GM12878 (cell line): Measurements from ENCODE around the gene OR7A5. TPM values are rescaled to one million over a fixed set of nuclear protein-coding genes. Genes with fewer than 3 reads are reported as not detected.

Source experiments
- ATAC-seq: fragments of 200-7000 bp; cut with Tn5 transposase; 3 replicates; pipeline ENCODE4 v1.9.1; 2020; ENCODE audit warnings: mild to moderate bottlenecking, moderate library complexity
- BruUV-seq: library from RNA; stranded (reverse); fragments of 400-500 nt; replicated peaks from 2 replicates; lab custom pipeline; 2021; lab: Mats Ljungman, UMichigan
- CTCF ChIA-PET: fragments of 300-600 bp; sonication (Branson Sonifier 250); formaldehyde crosslinking; extraction: SDS; loops from one replicate; lab custom pipeline; 2021; ENCODE audit warnings: inconsistent platforms; lab: Yijun Ruan, JAX
- POLR2A ChIA-PET: fragments of 350-600 bp; formaldehyde crosslinking; extraction: SDS; loops from one replicate; lab custom pipeline; 2021; ENCODE audit warnings: inconsistent platforms; lab: Charles Lee
- RAD21 ChIA-PET: fragments of 300-600 bp; sonication (Branson Sonifier 250); formaldehyde crosslinking; loops from one replicate; lab custom pipeline; 2023; ENCODE audit warnings: antibody characterized with exemption; ENCODE audit not compliant: unreplicated experiment; lab: Charles Lee
- SMC1A ChIA-PET: fragments of 300-600 bp; sonication (Branson Sonifier 250); formaldehyde crosslinking; loops from one replicate; lab custom pipeline; 2023; ENCODE audit not compliant: unreplicated experiment, uncharacterized antibody; lab: Charles Lee
- DNase-seq: peaks from one replicate; pipeline ENCODE4 v3.0.0-alpha.2; 2011; ENCODE audit warnings: low read depth, low spot score
- FAIRE-seq: peaks from 3 replicates; lab custom pipeline; 2011; peaks lifted over from hg19 to GRCh38; lab: Jason Lieb, UNC
- H2AFZ ChIP-seq: 2 replicates; pipeline ENCODE4 v1.6.0; 2011; ENCODE audit warnings: low read depth, low read length, control low read depth; ENCODE audit not compliant: control insufficient read depth
- H3K27ac ChIP-seq: 2 replicates; pipeline ENCODE4 v1.5.1; 2011; ENCODE audit warnings: control low read depth; ENCODE audit not compliant: control insufficient read depth, insufficient read depth
- H3K27me3 ChIP-seq, 2 experiments: replicated peaks in 1 of 2; 2 replicates each; pipeline versions ENCODE4 v1.6.0 to v1.6.1; 2011; ENCODE audit warnings: low read length in 1 of 2; ENCODE audit not compliant: control insufficient read depth in 2 of 2, insufficient read depth in 2 of 2
- H3K36me3 ChIP-seq, 2 experiments: 2 replicates each; pipeline ENCODE4 v1.5.1; 2011; ENCODE audit warnings: low read length in 1 of 2; ENCODE audit not compliant: control insufficient read depth in 2 of 2, insufficient read depth in 2 of 2
- H3K4me1 ChIP-seq: 2 replicates; pipeline ENCODE4 v1.6.1; 2011; ENCODE audit warnings: mild to moderate bottlenecking, low read length, moderate library complexity, mixed read lengths; ENCODE audit not compliant: control insufficient read depth, insufficient read depth
- H3K4me2 ChIP-seq: 2 replicates; pipeline ENCODE4 v1.6.0; 2011; ENCODE audit warnings: control low read depth; ENCODE audit not compliant: control insufficient read depth, insufficient read depth
- H3K4me3 ChIP-seq: fragments of 200-600 bp; sonication (generic); 2 replicates; pipeline ENCODE4 v1.5.1; 2016
- H3K79me2 ChIP-seq: 2 replicates; pipeline ENCODE4 v1.6.0; 2011; ENCODE audit warnings: low read length; ENCODE audit not compliant: control insufficient read depth, insufficient read depth
- H3K9ac ChIP-seq: 2 replicates; pipeline ENCODE4 v1.8.0; 2011; ENCODE audit warnings: low read length, control low read depth, mixed read lengths; ENCODE audit not compliant: control insufficient read depth, insufficient read depth
- H3K9me3 ChIP-seq: replicated peaks from 3 replicates; pipeline ENCODE4 v1.5.1; 2011; ENCODE audit warnings: mild to moderate bottlenecking, low read length; ENCODE audit not compliant: control insufficient read depth, insufficient read depth
- H4K20me1 ChIP-seq: 2 replicates; pipeline ENCODE4 v1.6.0; 2011; ENCODE audit not compliant: control insufficient read depth, insufficient read depth
- BMI1 ChIP-seq: fragments of 450-650 bp; IDR thresholded peaks from 2 replicates; pipeline ENCODE4 v1.6.1; 2016; ENCODE audit warnings: mild to moderate bottlenecking, moderate library complexity, borderline replicate concordance
- HDAC6 ChIP-seq: fragments of 200-600 bp; sonication (generic); IDR thresholded peaks from one replicate; pipeline ENCODE4 v1.8.0; 2017; ENCODE audit warnings: antibody characterized with exemption; ENCODE audit not compliant: unreplicated experiment
- SMC3 ChIP-seq: IDR thresholded peaks from 2 replicates; pipeline ENCODE4 v1.6.1; 2011; ENCODE audit warnings: low read length, improper control_type of control experiment, borderline replicate concordance
- YBX1 ChIP-seq: fragments of 450-650 bp; IDR thresholded peaks from 2 replicates; pipeline ENCODE4 v1.6.1; 2016; ENCODE audit warnings: antibody characterized with exemption
- ZNF217 ChIP-seq: fragments of 450-650 bp; IDR thresholded peaks from 2 replicates; pipeline ENCODE4 v1.6.1; 2017; ENCODE audit warnings: antibody characterized with exemption, mild to moderate bottlenecking
- WGBS: methylation state at CpG from one replicate; pipeline ENCODE4 v1.1.6; 2016; ENCODE audit warnings: low lambda C conversion rate; ENCODE audit not compliant: insufficient replicate concordance, insufficient coverage; ENCODE audit errors: missing lambda C conversion rate; 5-methylcytosine and 5-hydroxymethylcytosine counted together
- in situ Hi-C: fragments of 300-500 bp; cut with MboI; formaldehyde crosslinking; loops from 9 replicates; pipeline ENCODE4 v1.14.3; 2018; ENCODE audit warnings: mixed read lengths
- intact Hi-C: fragments of 100-400 bp; cut with micrococcal nuclease; formaldehyde crosslinking; loops from one replicate; pipeline ENCODE4 v1.14.2; 2022; ENCODE audit not compliant: unreplicated experiment
- polyA plus RNA-seq, 11 experiments: library from polyadenylated mRNA; depleted of rRNA in 4 of 11; unstranded in 6 of 11; stranded (reverse) in 5 of 11; fragments of >200 nt; fragmentation: Nextera tagmentation in 4 of 11; fragmentation: Illumina TruSeq in 1 of 11; extraction: Ambion mirVana in 4 of 11; extraction: Trizol in 1 of 11; gene quantifications; 1 replicate in 1 of 11; 2 replicates in 10 of 11; pipeline versions ENCODE4 v1.2.1 to v1.2.3, GENCODE V29; 2011 to 2016; ENCODE audit warnings: inconsistent platforms in 2 of 11, missing spikeins in 2 of 11, low read depth in 1 of 11
- total RNA-seq, 4 experiments: library from RNA; depleted of rRNA in 3 of 4; stranded (reverse); fragments of >200 nt in 3 of 4; fragmentation: Illumina TruSeq in 1 of 4; extraction: Trizol in 1 of 4; gene quantifications; 2 replicates each; pipeline versions ENCODE4 v1.2.1 to v1.2.3, GENCODE V29; 2013 to 2021
- TF ChIP-seq, protein P1 (sequence below), 3 experiments: IDR thresholded peaks in 2 of 3; conservative IDR thresholded peaks in 1 of 3; 2 replicates each; pipeline ENCODE4 v1.5.1; 2011; ENCODE audit warnings: low read depth in 3 of 3, low read length in 3 of 3, mild to moderate bottlenecking in 3 of 3, control low read depth in 2 of 3, moderate library complexity in 2 of 3, inconsistent platforms in 1 of 3, mixed read lengths in 1 of 3; ENCODE audit not compliant: control insufficient read depth in 2 of 3, insufficient read depth in 1 of 3; ENCODE audit errors: extremely low read depth in 1 of 3
- TF ChIP-seq, protein P2 (sequence below): fragments of 450-650 bp; IDR thresholded peaks from 2 replicates; pipeline ENCODE4 v1.6.1; 2014; ENCODE audit warnings: mild to moderate bottlenecking
- TF ChIP-seq, protein P3 (sequence below): fragments of 450-650 bp; IDR thresholded peaks from 2 replicates; pipeline ENCODE4 v1.6.1; 2017; ENCODE audit warnings: low read depth, mild to moderate bottlenecking, moderate library complexity

OR7A5 gene
- total and polyA plus RNA-seq, 10 of the 15 experiments (the other 5 are each of a cell fraction or from before 2014, with no cell fraction given): not detected

DNA sequence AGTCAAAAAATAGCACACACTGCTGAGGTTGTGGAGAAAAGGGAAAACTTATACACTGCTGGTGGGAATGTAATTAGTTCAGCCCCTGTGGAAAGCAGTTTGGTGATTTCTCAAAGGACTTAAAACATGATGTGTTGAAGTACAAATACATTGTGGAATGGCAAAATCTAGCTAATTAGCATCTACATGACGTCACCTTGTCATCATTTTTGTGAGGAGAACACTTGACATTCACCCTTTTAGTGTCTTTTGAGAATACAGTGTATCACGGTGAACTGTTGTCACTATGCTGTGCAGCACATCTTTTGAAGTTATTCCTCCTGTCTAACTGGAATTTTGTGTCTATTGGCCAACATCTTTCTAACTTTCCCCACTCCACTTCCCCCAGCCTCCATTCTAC lies 8.2 kb upstream of the OR7A5 start:
- Histone ChIP-seq H2AFZ (no peak overlapping the region), H3K9ac (no peak overlapping the region), H3K79me2 (no peaks in the 10 kb centered on the region), H3K4me2 (no peak overlapping the region), H3K4me1 (no peaks in the 10 kb centered on the region), H3K27me3 (no peaks in the 10 kb centered on the region; a peak in 1 of 4 replicates), H3K4me3 (no peak overlapping the region), H4K20me1 (no peaks in the 10 kb centered on the region), H3K27ac (no peak overlapping the region), H3K9me3 (no peaks in the 10 kb centered on the region), H3K36me3 (no peaks in the 10 kb centered on the region)
- WGBS: 26% methylated on average over 2 of the region's 2 CpGs
- BruUV-seq: no TSS peak
- ChIA-PET SMC1A (no interaction called here), CTCF (no interaction called here), POLR2A (no interaction called here), RAD21 (no interaction called here)
- intact Hi-C loops: no loop called here
- TF ChIP-seq SMC3 (no peak), ZNF217 (no peak)
- ATAC-seq (no peak), DNase-seq (no peak), FAIRE-seq (no peak)
- in situ Hi-C loops: no loop called here

DNA sequence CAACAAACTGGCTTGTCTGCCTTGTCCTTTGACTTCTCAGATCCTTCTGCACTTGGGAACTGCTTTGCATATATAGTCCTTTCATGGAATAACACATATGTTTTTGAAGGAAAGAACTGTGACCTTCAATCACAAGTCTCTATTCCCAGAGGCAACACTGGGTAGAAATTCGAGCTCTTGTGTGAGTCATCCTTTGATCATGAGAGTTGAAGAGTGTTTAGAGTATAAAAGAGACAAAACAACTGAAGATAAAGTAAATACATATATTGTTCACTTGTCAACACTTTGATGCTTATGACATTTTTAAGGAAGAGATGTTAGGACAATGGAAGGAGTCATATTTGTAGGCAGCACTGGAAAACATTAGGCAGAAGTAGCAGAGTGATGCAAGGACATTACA lies 5.2 kb upstream of the OR7A5 start:
- RAD21 ChIA-PET: no interaction called here
- H3K27me3 ChIP-seq: no peaks in the 10 kb centered on the region; a peak in 1 of 4 replicates
- ATAC-seq: no peak
- SMC1A ChIA-PET: no interaction called here
- H4K20me1 ChIP-seq: no peaks in the 10 kb centered on the region
- H3K9ac ChIP-seq: no peak overlapping the region
- no peaks in the 10 kb centered on the region for H3K9me3 ChIP-seq
- no peak overlapping the region for H3K27ac ChIP-seq
- H3K4me1 ChIP-seq: no peaks in the 10 kb centered on the region
- H2AFZ ChIP-seq: no peak overlapping the region
- POLR2A ChIA-PET: no interaction called here
- H3K79me2 ChIP-seq: no peaks in the 10 kb centered on the region
- no peak for TF ChIP-seq BMI1
- TF ChIP-seq, protein P1, sequence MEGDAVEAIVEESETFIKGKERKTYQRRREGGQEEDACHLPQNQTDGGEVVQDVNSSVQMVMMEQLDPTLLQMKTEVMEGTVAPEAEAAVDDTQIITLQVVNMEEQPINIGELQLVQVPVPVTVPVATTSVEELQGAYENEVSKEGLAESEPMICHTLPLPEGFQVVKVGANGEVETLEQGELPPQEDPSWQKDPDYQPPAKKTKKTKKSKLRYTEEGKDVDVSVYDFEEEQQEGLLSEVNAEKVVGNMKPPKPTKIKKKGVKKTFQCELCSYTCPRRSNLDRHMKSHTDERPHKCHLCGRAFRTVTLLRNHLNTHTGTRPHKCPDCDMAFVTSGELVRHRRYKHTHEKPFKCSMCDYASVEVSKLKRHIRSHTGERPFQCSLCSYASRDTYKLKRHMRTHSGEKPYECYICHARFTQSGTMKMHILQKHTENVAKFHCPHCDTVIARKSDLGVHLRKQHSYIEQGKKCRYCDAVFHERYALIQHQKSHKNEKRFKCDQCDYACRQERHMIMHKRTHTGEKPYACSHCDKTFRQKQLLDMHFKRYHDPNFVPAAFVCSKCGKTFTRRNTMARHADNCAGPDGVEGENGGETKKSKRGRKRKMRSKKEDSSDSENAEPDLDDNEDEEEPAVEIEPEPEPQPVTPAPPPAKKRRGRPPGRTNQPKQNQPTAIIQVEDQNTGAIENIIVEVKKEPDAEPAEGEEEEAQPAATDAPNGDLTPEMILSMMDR (IDR thresholded peaks at IDR 0.05 in 2 of 3, conservative IDR thresholded peaks at IDR 0.05 in 1 of 3; ENCODE audit: control insufficient read depth in 2 of 3, extremely low read depth in 1 of 3, insufficient read depth in 1 of 3, low read depth in 3 of 3, low read length in 3 of 3): no peak
- TF ChIP-seq HDAC6: no peak
- TF ChIP-seq, protein P2, sequence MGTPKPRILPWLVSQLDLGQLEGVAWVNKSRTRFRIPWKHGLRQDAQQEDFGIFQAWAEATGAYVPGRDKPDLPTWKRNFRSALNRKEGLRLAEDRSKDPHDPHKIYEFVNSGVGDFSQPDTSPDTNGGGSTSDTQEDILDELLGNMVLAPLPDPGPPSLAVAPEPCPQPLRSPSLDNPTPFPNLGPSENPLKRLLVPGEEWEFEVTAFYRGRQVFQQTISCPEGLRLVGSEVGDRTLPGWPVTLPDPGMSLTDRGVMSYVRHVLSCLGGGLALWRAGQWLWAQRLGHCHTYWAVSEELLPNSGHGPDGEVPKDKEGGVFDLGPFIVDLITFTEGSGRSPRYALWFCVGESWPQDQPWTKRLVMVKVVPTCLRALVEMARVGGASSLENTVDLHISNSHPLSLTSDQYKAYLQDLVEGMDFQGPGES: no peak
- TF ChIP-seq YBX1: no peak
- TF ChIP-seq, protein P3, sequence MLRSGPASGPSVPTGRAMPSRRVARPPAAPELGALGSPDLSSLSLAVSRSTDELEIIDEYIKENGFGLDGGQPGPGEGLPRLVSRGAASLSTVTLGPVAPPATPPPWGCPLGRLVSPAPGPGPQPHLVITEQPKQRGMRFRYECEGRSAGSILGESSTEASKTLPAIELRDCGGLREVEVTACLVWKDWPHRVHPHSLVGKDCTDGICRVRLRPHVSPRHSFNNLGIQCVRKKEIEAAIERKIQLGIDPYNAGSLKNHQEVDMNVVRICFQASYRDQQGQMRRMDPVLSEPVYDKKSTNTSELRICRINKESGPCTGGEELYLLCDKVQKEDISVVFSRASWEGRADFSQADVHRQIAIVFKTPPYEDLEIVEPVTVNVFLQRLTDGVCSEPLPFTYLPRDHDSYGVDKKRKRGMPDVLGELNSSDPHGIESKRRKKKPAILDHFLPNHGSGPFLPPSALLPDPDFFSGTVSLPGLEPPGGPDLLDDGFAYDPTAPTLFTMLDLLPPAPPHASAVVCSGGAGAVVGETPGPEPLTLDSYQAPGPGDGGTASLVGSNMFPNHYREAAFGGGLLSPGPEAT: no peak
- TF ChIP-seq, all 136 proteins: peak for 0
- no peak for DNase-seq
- WGBS: 0% methylated on average over 1 of the region's 1 CpG
- intact Hi-C loops (no loop called here), in situ Hi-C loops (no loop called here)
- no peak for FAIRE-seq
- no peak overlapping the region for H3K4me2 ChIP-seq
- no TSS peak for BruUV-seq
- no peaks in the 10 kb centered on the region for H3K36me3 ChIP-seq
- no peak overlapping the region for H3K4me3 ChIP-seq
- CTCF ChIA-PET: interaction anchor here (1.0 kb wide), 1 partner anchor 53 kb away, joined by 3 read pairs; no protein-coding TSS in a partner anchor
